ENCODE results near the gene SPTLC3. TPM values are rescaled to one million over a fixed set of nuclear protein-coding genes. Genes with fewer than 3 reads are reported as not detected.

Gene SPTLC3
- total RNA-seq, 3 donors from 2014 or later = 7.2 to 18.2 (median 9.7) TPM

DNA sequence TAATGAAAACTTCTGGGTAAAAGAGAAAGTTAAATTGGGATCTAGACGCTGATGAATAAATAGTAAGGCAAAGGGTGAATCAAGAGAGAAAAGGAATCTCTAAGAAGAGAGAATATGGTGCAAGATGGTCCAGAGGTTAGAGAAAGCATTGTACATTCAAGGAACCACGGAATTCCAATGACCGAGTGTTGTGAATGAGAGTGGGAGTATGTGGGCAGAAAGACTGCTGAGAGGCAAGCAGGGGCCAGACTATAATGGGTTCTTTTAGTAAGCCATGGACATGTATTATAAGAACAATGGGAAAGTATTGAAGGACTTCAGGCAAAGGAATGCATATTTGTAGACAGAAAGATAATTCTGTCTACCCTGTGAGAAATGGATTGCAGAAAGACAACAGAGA lies 45.2 kb downstream of the SPTLC3 start:
- ATAC-seq = no peak
- no peak for DNase-seq
- Histone ChIP-seq H3K4me1 (ENCODE audit: low read depth) (no peaks in the 10 kb centered on the region), H3K9me3 (no peaks in the 10 kb centered on the region), H3K4me3 (no peak overlapping the region), H3K36me3 (ENCODE audit: low read depth) (no peaks in the 10 kb centered on the region)
- intact Hi-C loops (cut with DNase I, micrococcal nuclease) = no loop called here
- TF ChIP-seq, protein P1, sequence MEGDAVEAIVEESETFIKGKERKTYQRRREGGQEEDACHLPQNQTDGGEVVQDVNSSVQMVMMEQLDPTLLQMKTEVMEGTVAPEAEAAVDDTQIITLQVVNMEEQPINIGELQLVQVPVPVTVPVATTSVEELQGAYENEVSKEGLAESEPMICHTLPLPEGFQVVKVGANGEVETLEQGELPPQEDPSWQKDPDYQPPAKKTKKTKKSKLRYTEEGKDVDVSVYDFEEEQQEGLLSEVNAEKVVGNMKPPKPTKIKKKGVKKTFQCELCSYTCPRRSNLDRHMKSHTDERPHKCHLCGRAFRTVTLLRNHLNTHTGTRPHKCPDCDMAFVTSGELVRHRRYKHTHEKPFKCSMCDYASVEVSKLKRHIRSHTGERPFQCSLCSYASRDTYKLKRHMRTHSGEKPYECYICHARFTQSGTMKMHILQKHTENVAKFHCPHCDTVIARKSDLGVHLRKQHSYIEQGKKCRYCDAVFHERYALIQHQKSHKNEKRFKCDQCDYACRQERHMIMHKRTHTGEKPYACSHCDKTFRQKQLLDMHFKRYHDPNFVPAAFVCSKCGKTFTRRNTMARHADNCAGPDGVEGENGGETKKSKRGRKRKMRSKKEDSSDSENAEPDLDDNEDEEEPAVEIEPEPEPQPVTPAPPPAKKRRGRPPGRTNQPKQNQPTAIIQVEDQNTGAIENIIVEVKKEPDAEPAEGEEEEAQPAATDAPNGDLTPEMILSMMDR (IDR thresholded peaks at IDR 0.05) = no peak

GRCh38 chr20:13058666-13059389 lies 50.1 kb downstream of the SPTLC3 start:
- DNase-seq = no peak
- no peaks in the 10 kb centered on the region for H3K36me3 ChIP-seq (ENCODE audit: low read depth)
- H3K4me3 ChIP-seq = no peak overlapping the region
- H3K4me1 ChIP-seq (ENCODE audit: low read depth) = no peaks in the 10 kb centered on the region
- intact Hi-C loops (cut with DNase I, micrococcal nuclease) = no loop called here
- TF ChIP-seq, protein P1 (IDR thresholded peaks at IDR 0.05) = no peak
- H3K9me3 ChIP-seq = no peaks in the 10 kb centered on the region
- no peak for ATAC-seq

DNA sequence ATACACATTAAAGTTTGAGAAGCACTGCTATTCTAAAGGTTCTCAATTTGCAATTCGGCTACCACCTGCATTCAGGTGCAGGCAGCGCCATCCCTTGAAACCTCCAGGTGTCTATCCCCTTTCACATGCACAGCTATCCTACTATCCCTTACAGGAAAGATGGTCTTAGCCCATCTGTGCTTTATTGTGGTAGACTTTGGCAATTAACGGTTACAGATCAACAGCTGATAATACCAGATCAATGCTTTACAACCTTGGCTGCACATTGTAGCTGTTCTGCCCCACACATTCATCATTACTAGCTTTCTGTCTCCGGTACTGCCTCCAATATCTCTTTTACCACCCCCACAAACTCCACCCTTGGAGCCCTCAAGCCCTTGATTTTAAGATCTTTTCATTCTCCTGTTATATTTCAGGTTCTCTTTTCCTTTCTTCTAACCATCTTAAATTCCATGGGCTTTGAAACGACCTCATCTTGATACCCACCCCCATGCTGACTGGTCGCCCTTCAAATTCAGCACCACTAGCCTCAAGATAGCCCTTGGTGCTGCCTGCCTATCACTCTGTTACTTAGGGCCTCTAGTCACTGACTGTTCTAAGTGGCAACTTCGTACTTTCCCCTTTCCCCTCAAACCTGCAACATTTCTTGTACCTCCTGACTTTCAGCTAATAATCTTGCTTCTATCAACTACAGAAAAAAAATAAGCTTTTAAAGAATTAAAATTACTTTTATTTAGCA lies 50.8 kb downstream of the SPTLC3 start:
- Histone ChIP-seq H3K36me3 (ENCODE audit: low read depth) (no peaks in the 10 kb centered on the region), H3K4me3 (no peak overlapping the region), H3K4me1 (ENCODE audit: low read depth) (no peaks in the 10 kb centered on the region), H3K9me3 (no peaks in the 10 kb centered on the region)
- no peak for ATAC-seq
- intact Hi-C loops (cut with DNase I, micrococcal nuclease) = no loop called here
- TF ChIP-seq, protein P1 (IDR thresholded peaks at IDR 0.05) = no peak
- DNase-seq = no peak

DNA sequence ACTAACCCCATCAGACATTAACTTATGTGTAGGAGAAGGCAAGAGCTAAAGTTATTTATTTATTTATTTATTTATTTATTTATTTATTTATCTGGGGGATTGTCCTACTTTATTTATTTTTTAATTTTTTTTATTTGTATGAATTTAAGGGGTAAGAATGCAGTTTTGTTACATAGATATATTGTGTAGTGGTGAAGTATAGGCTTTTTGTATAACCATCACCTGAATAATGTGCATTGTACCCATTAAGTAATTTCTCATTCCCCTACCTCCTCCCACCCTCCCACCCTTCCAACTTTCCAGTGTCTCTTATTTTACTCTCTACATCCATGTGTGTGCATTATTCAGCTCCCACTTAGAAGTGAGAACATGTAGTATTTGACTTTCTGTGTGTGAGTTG lies 51.6 kb downstream of the SPTLC3 start:
- TF ChIP-seq, protein P1 (IDR thresholded peaks at IDR 0.05) = no peak
- Histone ChIP-seq H3K36me3 (ENCODE audit: low read depth) (no peaks in the 10 kb centered on the region), H3K9me3 (no peaks in the 10 kb centered on the region), H3K4me1 (ENCODE audit: low read depth) (no peaks in the 10 kb centered on the region), H3K4me3 (no peak overlapping the region)
- ATAC-seq = no peak
- no peak for DNase-seq
- intact Hi-C loops (cut with DNase I, micrococcal nuclease) = no loop called here

- intact Hi-C loops (cut with DNase I, micrococcal nuclease) = no loop called here
- TF ChIP-seq, protein P1 (IDR thresholded peaks at IDR 0.05) = no peak
- ATAC-seq = no peak
Measured at GRCh38 chr20:13061381-13061780, 52.6 kb downstream of the SPTLC3 start.

More at GRCh38 chr20:13061381-13061780, 52.6 kb downstream of the SPTLC3 start:
- Histone ChIP-seq H3K4me1 (ENCODE audit: low read depth) (no peaks in the 10 kb centered on the region), H3K9me3 (peaks cover 4% of the 10 kb centered on the region), H3K4me3 (no peak overlapping the region), H3K36me3 (ENCODE audit: low read depth) (no peaks in the 10 kb centered on the region)
- no peak for DNase-seq
